GM23338 (cell line): ENCODE data around the gene PLP2.

Experiments used
- CREB1 ChIP-seq: fragments of 250-450 bp; sonication (Bioruptor Pico); IDR thresholded peaks from 2 replicates; pipeline ENCODE4 v1.5.0; 2020; ENCODE audit warnings: low read depth, mild to moderate bottlenecking, moderate library complexity
- EZH2 ChIP-seq: fragments of 200-600 bp; sonication (generic); IDR thresholded peaks from one replicate; pipeline ENCODE4 v1.8.0; 2017; ENCODE audit warnings: antibody characterized with exemption, mild to moderate bottlenecking, low read depth; ENCODE audit not compliant: unreplicated experiment
- EZH2phosphoT487 ChIP-seq: fragments of 200-600 bp; sonication (generic); IDR thresholded peaks from one replicate; pipeline ENCODE4 v1.8.1; 2018; ENCODE audit warnings: antibody characterized with exemption; ENCODE audit not compliant: unreplicated experiment
- JUNB ChIP-seq: IDR thresholded peaks from one replicate; pipeline ENCODE4 v1.6.1; 2016; ENCODE audit warnings: antibody characterized with exemption; ENCODE audit not compliant: unreplicated experiment
- POLR2AphosphoS5 ChIP-seq: IDR thresholded peaks from 2 replicates; pipeline ENCODE4 v1.6.1; 2016; ENCODE audit warnings: antibody characterized with exemption, low read depth
- STAT1 ChIP-seq: IDR thresholded peaks from one replicate; pipeline ENCODE4 v1.6.1; 2016; ENCODE audit warnings: antibody characterized with exemption; ENCODE audit not compliant: unreplicated experiment
- ZNF114 ChIP-seq: fragments of 250-450 bp; sonication (Bioruptor Pico); IDR thresholded peaks from 2 replicates; pipeline ENCODE4 v1.5.0; 2020; ENCODE audit warnings: mild to moderate bottlenecking, moderate library complexity
- ZNF331 ChIP-seq: fragments of 250-450 bp; sonication (Bioruptor Pico); IDR thresholded peaks from 2 replicates; pipeline ENCODE4 v1.5.0; 2020; ENCODE audit warnings: low read depth, mild to moderate bottlenecking, moderate library complexity
- TF ChIP-seq, protein P1 (sequence below), 2 experiments: fragments of 200-600 bp in 1 of 2; sonication (generic) in 1 of 2; conservative IDR thresholded peaks; 2 replicates each; pipeline versions ENCODE4 v1.5.1 to v1.6.1; 2016 to 2017; ENCODE audit warnings: antibody characterized with exemption in 2 of 2, low read depth in 2 of 2, mild to moderate bottlenecking in 2 of 2, moderate library complexity in 1 of 2
- TF ChIP-seq, protein P2 (sequence below): IDR thresholded peaks from one replicate; pipeline ENCODE4 v1.6.1; 2018; ENCODE audit warnings: antibody characterized with exemption; ENCODE audit not compliant: unreplicated experiment
- TF ChIP-seq, protein P3 (sequence below): IDR thresholded peaks from 2 replicates; pipeline ENCODE4 v1.6.1; 2016; ENCODE audit warnings: antibody characterized with exemption
- TF ChIP-seq, protein P4 (sequence below): fragments of 250-450 bp; sonication (Bioruptor Pico); IDR thresholded peaks from 2 replicates; pipeline ENCODE4 v1.5.0; 2020; ENCODE audit warnings: mild to moderate bottlenecking, moderate library complexity

DNA sequence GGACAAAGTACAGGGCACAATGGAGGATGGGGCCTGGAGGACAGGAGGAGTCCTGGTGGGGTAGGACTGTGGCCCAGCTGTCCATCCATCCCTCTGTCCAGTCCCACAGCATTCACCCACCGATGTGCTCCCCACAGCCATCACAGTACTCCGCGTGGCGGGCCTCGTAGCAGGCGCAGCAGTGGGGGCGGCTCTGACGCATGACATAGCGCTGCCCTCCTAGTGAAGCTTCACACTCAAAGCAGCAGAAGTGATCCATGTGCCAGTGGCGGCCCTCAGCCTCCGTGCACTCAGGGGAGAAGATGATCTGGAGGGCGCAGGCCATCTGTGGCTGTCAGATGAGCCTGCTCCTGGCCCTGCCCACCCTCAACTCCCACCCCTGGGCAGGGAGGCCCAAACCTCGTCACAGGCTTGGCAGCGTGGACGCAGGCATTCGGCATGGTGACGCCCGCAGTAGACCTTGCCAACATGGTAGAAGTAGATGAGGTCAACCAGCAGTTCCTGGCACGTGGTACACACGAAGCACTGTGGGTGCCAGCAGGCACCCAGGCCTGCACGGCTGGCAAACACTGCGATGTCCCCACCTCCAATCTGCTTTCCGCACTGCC, 6.3 kb downstream of the PLP2 start:
- TF ChIP-seq, protein P1, sequence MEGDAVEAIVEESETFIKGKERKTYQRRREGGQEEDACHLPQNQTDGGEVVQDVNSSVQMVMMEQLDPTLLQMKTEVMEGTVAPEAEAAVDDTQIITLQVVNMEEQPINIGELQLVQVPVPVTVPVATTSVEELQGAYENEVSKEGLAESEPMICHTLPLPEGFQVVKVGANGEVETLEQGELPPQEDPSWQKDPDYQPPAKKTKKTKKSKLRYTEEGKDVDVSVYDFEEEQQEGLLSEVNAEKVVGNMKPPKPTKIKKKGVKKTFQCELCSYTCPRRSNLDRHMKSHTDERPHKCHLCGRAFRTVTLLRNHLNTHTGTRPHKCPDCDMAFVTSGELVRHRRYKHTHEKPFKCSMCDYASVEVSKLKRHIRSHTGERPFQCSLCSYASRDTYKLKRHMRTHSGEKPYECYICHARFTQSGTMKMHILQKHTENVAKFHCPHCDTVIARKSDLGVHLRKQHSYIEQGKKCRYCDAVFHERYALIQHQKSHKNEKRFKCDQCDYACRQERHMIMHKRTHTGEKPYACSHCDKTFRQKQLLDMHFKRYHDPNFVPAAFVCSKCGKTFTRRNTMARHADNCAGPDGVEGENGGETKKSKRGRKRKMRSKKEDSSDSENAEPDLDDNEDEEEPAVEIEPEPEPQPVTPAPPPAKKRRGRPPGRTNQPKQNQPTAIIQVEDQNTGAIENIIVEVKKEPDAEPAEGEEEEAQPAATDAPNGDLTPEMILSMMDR (conservative IDR thresholded peaks at IDR 0.05; ENCODE audit: low read depth in 2 of 2) = no peak
- TF ChIP-seq POLR2AphosphoS5 (no peak), EZH2 (no peak), STAT1 (no peak), CREB1 (CRISPR knock-in tag) (no peak), ZNF331 (CRISPR knock-in tag) (no peak), EZH2phosphoT487 (no peak), JUNB (no peak), ZNF114 (no peak)
- TF ChIP-seq, protein P2, sequence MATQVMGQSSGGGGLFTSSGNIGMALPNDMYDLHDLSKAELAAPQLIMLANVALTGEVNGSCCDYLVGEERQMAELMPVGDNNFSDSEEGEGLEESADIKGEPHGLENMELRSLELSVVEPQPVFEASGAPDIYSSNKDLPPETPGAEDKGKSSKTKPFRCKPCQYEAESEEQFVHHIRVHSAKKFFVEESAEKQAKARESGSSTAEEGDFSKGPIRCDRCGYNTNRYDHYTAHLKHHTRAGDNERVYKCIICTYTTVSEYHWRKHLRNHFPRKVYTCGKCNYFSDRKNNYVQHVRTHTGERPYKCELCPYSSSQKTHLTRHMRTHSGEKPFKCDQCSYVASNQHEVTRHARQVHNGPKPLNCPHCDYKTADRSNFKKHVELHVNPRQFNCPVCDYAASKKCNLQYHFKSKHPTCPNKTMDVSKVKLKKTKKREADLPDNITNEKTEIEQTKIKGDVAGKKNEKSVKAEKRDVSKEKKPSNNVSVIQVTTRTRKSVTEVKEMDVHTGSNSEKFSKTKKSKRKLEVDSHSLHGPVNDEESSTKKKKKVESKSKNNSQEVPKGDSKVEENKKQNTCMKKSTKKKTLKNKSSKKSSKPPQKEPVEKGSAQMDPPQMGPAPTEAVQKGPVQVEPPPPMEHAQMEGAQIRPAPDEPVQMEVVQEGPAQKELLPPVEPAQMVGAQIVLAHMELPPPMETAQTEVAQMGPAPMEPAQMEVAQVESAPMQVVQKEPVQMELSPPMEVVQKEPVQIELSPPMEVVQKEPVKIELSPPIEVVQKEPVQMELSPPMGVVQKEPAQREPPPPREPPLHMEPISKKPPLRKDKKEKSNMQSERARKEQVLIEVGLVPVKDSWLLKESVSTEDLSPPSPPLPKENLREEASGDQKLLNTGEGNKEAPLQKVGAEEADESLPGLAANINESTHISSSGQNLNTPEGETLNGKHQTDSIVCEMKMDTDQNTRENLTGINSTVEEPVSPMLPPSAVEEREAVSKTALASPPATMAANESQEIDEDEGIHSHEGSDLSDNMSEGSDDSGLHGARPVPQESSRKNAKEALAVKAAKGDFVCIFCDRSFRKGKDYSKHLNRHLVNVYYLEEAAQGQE = no peak
- TF ChIP-seq, protein P3, sequence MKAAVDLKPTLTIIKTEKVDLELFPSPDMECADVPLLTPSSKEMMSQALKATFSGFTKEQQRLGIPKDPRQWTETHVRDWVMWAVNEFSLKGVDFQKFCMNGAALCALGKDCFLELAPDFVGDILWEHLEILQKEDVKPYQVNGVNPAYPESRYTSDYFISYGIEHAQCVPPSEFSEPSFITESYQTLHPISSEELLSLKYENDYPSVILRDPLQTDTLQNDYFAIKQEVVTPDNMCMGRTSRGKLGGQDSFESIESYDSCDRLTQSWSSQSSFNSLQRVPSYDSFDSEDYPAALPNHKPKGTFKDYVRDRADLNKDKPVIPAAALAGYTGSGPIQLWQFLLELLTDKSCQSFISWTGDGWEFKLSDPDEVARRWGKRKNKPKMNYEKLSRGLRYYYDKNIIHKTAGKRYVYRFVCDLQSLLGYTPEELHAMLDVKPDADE = no peak
- TF ChIP-seq, protein P4, sequence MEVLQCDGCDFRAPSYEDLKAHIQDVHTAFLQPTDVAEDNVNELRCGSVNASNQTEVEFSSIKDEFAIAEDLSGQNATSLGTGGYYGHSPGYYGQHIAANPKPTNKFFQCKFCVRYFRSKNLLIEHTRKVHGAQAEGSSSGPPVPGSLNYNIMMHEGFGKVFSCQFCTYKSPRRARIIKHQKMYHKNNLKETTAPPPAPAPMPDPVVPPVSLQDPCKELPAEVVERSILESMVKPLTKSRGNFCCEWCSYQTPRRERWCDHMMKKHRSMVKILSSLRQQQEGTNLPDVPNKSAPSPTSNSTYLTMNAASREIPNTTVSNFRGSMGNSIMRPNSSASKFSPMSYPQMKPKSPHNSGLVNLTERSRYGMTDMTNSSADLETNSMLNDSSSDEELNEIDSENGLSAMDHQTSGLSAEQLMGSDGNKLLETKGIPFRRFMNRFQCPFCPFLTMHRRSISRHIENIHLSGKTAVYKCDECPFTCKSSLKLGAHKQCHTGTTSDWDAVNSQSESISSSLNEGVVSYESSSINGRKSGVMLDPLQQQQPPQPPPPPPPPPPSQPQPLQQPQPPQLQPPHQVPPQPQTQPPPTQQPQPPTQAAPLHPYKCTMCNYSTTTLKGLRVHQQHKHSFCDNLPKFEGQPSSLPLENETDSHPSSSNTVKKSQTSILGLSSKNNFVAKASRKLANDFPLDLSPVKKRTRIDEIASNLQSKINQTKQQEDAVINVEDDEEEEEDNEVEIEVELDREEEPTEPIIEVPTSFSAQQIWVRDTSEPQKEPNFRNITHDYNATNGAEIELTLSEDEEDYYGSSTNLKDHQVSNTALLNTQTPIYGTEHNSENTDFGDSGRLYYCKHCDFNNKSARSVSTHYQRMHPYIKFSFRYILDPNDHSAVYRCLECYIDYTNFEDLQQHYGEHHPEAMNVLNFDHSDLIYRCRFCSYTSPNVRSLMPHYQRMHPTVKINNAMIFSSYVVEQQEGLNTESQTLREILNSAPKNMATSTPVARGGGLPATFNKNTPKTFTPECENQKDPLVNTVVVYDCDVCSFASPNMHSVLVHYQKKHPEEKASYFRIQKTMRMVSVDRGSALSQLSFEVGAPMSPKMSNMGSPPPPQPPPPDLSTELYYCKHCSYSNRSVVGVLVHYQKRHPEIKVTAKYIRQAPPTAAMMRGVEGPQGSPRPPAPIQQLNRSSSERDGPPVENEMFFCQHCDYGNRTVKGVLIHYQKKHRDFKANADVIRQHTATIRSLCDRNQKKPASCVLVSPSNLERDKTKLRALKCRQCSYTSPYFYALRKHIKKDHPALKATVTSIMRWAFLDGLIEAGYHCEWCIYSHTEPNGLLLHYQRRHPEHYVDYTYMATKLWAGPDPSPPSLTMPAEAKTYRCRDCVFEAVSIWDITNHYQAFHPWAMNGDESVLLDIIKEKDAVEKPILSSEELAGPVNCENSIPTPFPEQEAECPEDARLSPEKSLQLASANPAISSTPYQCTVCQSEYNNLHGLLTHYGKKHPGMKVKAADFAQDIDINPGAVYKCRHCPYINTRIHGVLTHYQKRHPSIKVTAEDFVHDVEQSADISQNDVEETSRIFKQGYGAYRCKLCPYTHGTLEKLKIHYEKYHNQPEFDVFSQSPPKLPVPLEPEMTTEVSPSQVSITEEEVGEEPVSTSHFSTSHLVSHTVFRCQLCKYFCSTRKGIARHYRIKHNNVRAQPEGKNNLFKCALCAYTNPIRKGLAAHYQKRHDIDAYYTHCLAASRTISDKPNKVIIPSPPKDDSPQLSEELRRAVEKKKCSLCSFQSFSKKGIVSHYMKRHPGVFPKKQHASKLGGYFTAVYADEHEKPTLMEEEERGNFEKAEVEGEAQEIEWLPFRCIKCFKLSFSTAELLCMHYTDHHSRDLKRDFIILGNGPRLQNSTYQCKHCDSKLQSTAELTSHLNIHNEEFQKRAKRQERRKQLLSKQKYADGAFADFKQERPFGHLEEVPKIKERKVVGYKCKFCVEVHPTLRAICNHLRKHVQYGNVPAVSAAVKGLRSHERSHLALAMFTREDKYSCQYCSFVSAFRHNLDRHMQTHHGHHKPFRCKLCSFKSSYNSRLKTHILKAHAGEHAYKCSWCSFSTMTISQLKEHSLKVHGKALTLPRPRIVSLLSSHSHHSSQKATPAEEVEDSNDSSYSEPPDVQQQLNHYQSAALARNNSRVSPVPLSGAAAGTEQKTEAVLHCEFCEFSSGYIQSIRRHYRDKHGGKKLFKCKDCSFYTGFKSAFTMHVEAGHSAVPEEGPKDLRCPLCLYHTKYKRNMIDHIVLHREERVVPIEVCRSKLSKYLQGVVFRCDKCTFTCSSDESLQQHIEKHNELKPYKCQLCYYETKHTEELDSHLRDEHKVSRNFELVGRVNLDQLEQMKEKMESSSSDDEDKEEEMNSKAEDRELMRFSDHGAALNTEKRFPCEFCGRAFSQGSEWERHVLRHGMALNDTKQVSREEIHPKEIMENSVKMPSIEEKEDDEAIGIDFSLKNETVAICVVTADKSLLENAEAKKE (CRISPR knock-in tag) = no peak
